ENCODE data around the gene SLC35G3. TPM values are rescaled to one million over a fixed set of nuclear protein-coding genes. Genes with fewer than 3 reads are reported as not detected.

The SLC35G3 gene
- total and polyA plus RNA-seq, 2 of the 13 experiments (the other 11 are each of a cell fraction or from before 2014, with no cell fraction given): not detected

- no peak for TF ChIP-seq SNAPC4 (CRISPR knock-in tag; IDR thresholded peaks at IDR 0.05)
- TF ChIP-seq RARG (CRISPR knock-in tag; IDR thresholded peaks at IDR 0.05; ENCODE audit: low read depth): no peak
- no peak for TF ChIP-seq CCAR2 (optimal IDR thresholded peaks at IDR 0.05; ENCODE audit: low read depth, low read length)
- no peak for TF ChIP-seq ZNF629 (CRISPR knock-in tag; conservative IDR thresholded peaks at IDR 0.05)
- TF ChIP-seq NR2F6 (IDR thresholded peaks at IDR 0.05): no peak
- no peak for TF ChIP-seq NR2F6 (CRISPR knock-in tag; IDR thresholded peaks at IDR 0.05)
- TF ChIP-seq GPBP1L1 (CRISPR knock-in tag; IDR thresholded peaks at IDR 0.05): no peak
- TF ChIP-seq BCL6 (CRISPR knock-in tag; IDR thresholded peaks at IDR 0.05): no peak
- TF ChIP-seq ZNF512 (CRISPR knock-in tag; IDR thresholded peaks at IDR 0.05): no peak
- no peak for TF ChIP-seq ZSCAN30 (CRISPR knock-in tag; IDR thresholded peaks at IDR 0.05)
- no peak for TF ChIP-seq U2AF2 (IDR thresholded peaks at IDR 0.05; ENCODE audit: low read depth, low read length)
- TF ChIP-seq ATRX (CRISPR knock-in tag; IDR thresholded peaks at IDR 0.05; ENCODE audit: borderline replicate concordance): no peak
- no peak for TF ChIP-seq NR1H2 (CRISPR knock-in tag; IDR thresholded peaks at IDR 0.05; ENCODE audit: borderline replicate concordance, low read depth)
- no peak for TF ChIP-seq RFXANK (CRISPR knock-in tag; IDR thresholded peaks at IDR 0.05)
- TF ChIP-seq ZNF550 (CRISPR knock-in tag; IDR thresholded peaks at IDR 0.05; ENCODE audit: borderline replicate concordance): no peak
- no peak for TF ChIP-seq ZFP91 (CRISPR knock-in tag; IDR thresholded peaks at IDR 0.05; ENCODE audit: borderline replicate concordance)
- no peak for TF ChIP-seq ZNF670 (CRISPR knock-in tag; IDR thresholded peaks at IDR 0.05; ENCODE audit: borderline replicate concordance)
- no peak for TF ChIP-seq ZBTB42 (CRISPR knock-in tag; IDR thresholded peaks at IDR 0.05)
- TF ChIP-seq ELK4 (CRISPR knock-in tag; IDR thresholded peaks at IDR 0.05; ENCODE audit: borderline replicate concordance): no peak
- no peak for TF ChIP-seq TEAD3 (CRISPR knock-in tag; optimal IDR thresholded peaks at IDR 0.05; ENCODE audit: borderline replicate concordance)
Measured at GRCh38 chr17:35242805-35243560, 48.8 kb upstream of the SLC35G3 start, which contains the start of gene SLFN5 (continued).
